GM18519 (cell line): ENCODE measurements around the gene RNF220.

Source experiments
- ATAC-seq: cut with Tn5 transposase; IDR thresholded peaks from one replicate; pipeline ENCODE4 v1.9.1; 2021; ENCODE audit warnings: mild to moderate bottlenecking, moderate library complexity; ENCODE audit not compliant: unreplicated experiment, low FRiP score

Gene RNF220

GRCh38 chr1:44605914-44606615 is 201.0 kb downstream of the RNF220 start:
- no peak for ATAC-seq

GRCh38 chr1:44606701-44607281 is 201.7 kb downstream of the RNF220 start:
- ATAC-seq: no peak

GRCh38 chr1:44608141-44608540 is 203.1 kb downstream of the RNF220 start:
- ATAC-seq: no peak

GRCh38 chr1:44609412-44609767 is 204.3 kb downstream of the RNF220 start:
- ATAC-seq: no peak

GRCh38 chr1:44609768-44610526 is 204.9 kb downstream of the RNF220 start:
- no peak for ATAC-seq

GRCh38 chr1:44610527-44611148 is 205.6 kb downstream of the RNF220 start:
- ATAC-seq: no peak

- ATAC-seq: no peak
These were observed 206.4 kb downstream of the RNF220 start for GRCh38 chr1:44611419-44611818.

- ATAC-seq: no peak
These were observed 206.8 kb downstream of the RNF220 start for GRCh38 chr1:44611866-44612265.

GRCh38 chr1:44613941-44614340 is 208.9 kb downstream of the RNF220 start:
- no peak for ATAC-seq

- ATAC-seq: no peak
These were observed 211.4 kb downstream of the RNF220 start for GRCh38 chr1:44616284-44616990.

GRCh38 chr1:44616991-44617702 is 212.1 kb downstream of the RNF220 start:
- ATAC-seq: no peak

GRCh38 chr1:44617703-44618029 is 212.6 kb downstream of the RNF220 start:
- ATAC-seq: no peak

GRCh38 chr1:44619261-44619900 is 214.3 kb downstream of the RNF220 start:
- no peak for ATAC-seq

GRCh38 chr1:44620072-44620471 is 215.0 kb downstream of the RNF220 start:
- no peak for ATAC-seq

GRCh38 chr1:44621841-44622286 is 216.8 kb downstream of the RNF220 start:
- ATAC-seq: no peak

GRCh38 chr1:44624268-44624901 is 219.3 kb downstream of the RNF220 start:
- ATAC-seq: no peak

- no peak for ATAC-seq
These were observed 220.3 kb downstream of the RNF220 start for GRCh38 chr1:44625348-44625747.

GRCh38 chr1:44628962-44629756 is 224.1 kb downstream of the RNF220 start:
- ATAC-seq: no peak
